ENCODE results near the gene MTA1.

Gene MTA1

GRCh38 chr14:105501504-105502291 lies 82.1 kb downstream of the MTA1 start:
- DNase-seq: no peak

GRCh38 chr14:105502446-105503295 lies 83.0 kb downstream of the MTA1 start:
- no peak for DNase-seq

DNA sequence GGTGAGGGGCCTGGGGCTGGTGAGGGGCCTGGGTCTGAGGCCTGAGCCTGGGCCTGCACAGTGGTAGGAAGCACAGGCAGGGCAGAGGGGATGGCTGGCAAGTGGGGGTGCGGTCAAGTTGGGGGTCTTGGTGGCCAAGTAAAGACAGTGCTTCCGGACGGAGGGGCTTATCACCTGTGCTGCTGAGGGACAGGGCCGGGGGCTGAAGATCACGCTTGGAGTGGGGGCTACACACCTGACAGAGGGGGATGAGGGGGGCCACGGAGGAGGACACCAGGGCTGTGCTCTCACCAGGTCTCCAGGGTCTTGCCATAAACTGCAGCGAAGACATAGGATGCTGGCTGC lies 83.6 kb downstream of the MTA1 start:
- no peak for DNase-seq

DNA sequence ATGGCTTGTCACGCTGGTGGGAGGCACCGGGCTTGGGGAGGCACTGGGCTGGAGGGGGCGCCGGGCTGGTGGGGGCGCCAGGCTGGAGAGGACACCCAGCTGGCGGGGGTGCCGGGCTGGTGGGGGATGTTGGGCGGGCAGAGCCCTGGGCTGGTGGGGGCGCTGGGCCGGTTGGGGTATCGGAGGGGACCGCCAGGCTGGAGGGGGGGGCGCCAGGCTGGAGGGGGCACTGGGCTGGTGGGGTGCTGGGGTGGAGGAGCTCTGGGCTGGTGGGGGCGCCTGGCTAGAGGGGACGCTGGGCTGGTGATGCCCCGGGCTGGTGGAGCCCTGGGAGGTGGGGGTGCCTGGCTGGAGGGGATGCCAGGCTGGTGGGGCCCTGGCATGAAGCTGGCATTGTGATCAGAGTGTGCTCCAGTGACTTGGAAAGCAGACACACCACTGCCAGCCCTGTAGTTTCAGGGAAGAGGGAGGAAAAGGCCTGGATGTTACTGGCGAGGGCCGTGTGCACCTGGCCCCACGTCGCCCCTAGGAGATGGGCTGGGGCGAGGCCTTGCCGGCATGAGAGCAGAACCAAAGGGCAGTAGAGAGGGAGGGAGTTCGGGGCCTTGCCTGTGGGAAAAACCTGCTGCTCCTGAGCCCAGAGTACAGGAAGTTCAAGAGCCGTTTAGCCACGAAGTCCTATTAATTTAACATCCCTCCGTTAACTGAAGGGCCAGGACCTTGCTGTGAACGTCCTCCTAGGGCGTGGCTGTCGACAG lies 84.5 kb downstream of the MTA1 start:
- DNase-seq: no peak

GRCh38 chr14:105505101-105505500 lies 85.5 kb downstream of the MTA1 start:
- DNase-seq: no peak

DNA sequence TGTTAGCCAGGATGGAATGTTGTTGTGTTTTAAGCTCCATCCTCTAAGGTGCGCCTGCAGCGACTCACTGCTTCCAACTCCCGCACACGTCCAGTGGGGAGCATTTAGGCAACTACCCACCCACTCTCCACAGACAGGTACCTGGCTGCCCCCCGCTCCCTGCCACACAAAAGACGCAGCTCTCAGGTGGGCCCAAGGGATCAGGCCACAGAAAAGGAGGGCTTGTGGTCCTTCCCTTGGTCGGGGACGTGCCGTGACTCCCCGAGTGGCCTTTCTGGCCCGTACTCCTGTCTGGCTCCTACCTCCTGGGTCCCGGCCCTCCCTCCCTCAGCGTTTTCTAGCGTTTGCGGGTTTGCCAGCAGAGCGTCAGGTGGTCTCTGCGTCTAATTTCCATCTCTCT lies 87.6 kb downstream of the MTA1 start:
- DNase-seq: no peak

GRCh38 chr14:105508069-105508468 lies 88.4 kb downstream of the MTA1 start:
- no peak for DNase-seq

- DNase-seq: no peak
These were observed 89.0 kb downstream of the MTA1 start for GRCh38 chr14:105508601-105509000.

DNA sequence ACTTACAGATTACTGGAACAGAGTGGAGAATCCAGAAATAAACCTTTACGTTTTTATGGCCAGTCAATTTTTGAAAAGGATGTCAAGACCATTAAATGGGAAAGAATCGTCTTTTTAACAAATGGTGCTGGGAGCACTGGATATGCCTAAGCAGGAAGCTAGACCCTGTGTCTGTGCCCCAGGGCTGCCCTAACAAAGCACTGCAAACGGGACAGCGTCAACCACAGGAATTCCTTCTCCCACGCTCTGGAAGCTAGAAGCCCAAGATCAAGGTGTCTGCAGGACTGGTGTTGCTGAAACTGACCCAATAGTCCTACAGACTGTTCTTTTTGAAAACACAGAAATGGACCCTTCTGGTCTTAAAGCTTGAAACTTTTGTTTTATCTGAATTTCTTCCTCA lies 97.5 kb downstream of the MTA1 start:
- DNase-seq: no peak

- no peak for DNase-seq
These were observed 100.5 kb downstream of the MTA1 start for GRCh38 chr14:105519946-105520698.
